HUDEP-2 (cell line): ENCODE data around the gene SIRT1.
"Not testable (repeated sequence)": the region's sequence is repeated elsewhere in the genome, so short reads cannot be mapped to it uniquely, and the experiment has no call there.

ENCODE experiments used
- DNase-seq, 76 experiments: peaks; one replicate each; lab custom pipeline; 2025; ENCODE audit not compliant: unreplicated experiment in 76 of 76; lab: John Stamatoyannopoulos, UW

The SIRT1 gene

DNA sequence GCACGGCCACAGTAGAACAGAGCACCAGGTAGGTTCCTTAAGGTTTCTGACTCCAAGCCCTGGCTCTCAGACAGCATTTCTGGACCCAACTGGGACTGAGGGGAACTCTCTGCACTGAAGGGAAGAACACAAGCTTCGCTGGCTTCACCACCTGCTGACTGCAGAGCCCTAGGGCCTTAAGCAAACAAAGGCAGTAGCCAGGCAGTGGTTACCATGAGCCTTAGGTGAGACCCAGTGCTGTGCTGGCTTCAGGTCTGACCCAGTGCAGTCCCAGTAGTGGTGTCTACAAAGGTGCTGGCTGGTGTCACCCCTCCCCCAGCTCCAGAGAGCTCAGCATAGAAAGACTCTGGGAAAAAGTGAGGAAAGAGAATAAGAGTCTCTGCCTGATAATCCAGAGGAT, 59.5 kb downstream of the SIRT1 start:
- DNase-seq: no peak

DNA sequence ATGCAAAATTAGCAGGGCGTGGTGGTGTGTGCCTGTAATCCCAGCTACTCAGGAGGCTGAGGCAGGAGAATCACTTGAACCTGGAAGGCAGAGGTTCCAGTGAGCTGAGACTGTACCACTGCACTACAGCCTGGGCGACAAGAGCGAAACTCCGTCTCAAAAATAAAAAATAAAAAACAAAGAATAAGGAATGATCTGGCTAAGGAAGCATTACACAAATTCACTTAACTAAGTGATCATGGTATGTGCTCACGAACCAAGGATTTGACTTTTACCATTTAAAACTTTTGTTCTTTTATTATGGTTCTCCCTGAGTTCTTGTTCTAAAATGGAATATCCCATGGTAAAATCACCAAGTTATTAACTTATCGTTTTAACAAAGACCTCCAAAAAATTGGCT, 71.2 kb downstream of the SIRT1 start:
- DNase-seq: no peak

DNA sequence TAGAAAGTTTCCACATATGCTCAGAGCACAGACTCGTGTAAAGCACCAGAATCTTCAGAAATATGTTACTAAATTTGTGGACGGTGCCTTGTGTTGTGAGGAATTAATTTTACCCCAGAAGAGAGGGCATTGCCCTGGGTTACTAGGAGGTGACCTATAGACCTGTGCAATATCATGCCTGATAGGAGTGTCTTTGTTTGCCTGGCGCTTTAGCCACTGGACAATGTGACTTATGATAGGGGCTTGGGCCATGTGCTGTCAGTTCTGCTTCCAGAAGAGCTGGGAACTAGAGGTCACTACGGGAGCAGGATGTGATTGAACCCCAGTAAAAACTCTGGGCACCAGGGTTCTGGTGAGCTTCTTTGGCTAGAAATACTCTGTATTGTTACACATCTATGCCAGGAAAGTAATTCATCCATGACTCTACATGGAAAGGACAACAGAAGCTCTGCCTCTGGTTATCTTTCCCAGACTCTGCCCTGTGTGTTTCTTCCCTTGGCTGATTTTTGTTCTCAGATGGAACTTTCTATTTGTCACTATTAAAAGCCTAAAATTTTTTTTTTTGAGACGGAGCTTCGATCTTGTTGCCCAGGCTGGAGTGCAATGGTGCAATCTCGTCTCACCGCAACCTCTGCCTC, 75.5 kb downstream of the SIRT1 start:
- DNase-seq: no peak

DNA sequence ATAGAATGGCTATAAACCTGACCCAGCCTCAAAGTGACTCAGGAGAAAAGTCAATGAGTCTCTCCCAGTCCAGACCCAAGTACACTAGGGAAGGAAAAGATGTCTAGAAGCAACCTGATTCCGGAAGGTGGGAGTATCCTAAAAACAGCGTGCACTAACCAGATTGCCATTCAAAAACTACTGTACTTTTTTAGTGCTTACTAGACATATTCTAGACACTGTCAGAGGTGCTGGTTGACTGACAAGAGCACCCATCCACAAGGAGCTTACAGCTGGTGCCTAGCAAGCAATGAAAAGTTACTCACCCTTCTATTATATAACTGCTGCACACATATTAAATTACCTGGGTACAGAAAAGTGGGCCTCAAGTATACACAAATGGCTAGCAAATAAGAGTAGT, 81.0 kb downstream of the SIRT1 start:
- no peak for DNase-seq

DNA sequence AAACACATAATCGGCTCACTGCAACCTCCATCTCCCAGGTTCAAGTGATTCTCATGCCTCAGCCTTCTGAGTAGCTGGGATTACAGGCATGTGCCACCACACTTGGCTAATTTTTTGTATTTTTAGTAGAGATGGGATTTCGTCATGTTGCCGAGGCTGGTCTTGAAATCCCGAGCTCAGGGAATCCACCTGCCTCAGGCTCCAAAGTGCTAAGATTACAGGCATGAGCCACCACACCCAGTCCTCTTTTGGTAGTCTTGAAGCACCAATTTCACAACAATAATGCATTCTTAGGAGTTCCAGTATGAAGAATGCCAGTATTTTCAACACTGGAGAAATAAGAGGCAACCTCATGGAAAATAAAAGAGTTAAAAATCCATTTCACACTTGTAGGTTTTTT, 81.6 kb downstream of the SIRT1 start:
- not testable (repeated sequence) for DNase-seq
